OCI-M2 (cell line): Measurements from ENCODE around the gene HEMGN.
"Not testable (repeated sequence)": the region's sequence is repeated elsewhere in the genome, so short reads cannot be mapped to it uniquely, and the experiment has no call there.

Source experiments
- DNase-seq: peaks from one replicate; lab custom pipeline; 2025; ENCODE audit not compliant: unreplicated experiment; lab: John Stamatoyannopoulos, UW

HEMGN gene

DNA sequence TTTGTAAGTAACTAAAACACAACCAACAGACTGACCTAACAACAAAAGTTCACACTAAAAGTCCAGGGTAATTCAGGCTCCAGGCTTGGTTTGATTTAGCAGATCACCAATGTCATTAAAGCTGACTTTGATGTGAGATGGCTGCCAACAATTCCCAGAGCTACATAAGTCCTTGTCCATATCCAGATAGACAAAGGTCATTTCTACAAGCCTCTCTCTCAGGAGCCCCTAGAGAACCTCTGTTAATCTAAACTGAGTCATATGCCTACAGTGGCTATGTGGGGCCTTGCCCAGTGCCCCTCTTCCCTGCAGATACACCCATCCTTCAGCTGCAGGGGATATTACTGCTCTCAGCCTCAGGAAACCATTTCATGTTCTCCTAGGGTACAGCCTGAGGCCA, 26.9 kb upstream of the HEMGN start:
- DNase-seq: no peak

- DNase-seq: no peak
Measured at GRCh38 chr9:97963232-97963631, 25.3 kb upstream of the HEMGN start.

DNA sequence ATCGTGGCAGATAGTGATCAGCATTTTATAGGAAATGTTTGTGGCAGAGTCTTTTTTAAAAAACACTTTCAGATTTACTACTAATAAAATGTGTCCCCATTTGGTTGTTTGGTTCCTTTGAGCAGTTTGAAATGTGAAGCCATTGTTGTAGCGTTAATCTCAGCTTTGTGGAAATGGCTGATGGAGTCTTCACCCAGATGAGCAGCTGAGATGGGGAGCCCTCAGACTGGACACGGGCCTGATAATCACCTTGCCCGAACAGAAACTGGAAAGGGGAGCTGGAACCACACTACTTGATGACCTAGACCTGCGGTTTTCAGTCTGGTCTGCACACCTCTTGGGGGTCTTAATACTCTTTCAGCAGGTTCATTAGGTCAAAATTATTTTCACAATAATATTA, 24.6 kb upstream of the HEMGN start:
- DNase-seq: no peak

DNA sequence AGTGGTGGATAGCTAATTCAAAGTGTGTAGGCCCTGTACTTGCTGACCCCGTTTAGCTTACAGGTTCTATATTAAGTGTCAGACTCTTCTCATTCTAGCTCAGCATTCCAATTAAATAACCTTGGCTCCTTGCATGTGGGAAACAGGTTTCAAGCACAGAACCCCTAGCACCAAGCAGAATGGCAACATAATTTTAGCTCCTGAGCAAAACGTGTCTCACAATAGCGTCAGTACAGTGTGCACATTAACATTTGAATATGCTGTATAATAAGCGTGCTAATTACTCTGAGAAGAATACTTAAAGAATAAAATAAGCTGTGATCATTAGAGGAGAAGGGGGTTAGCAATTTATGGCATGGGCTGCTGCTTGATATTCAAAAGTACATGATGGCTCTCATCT, 24.2 kb upstream of the HEMGN start:
- DNase-seq: no peak

GRCh38 chr9:97961361-97961760, 23.4 kb upstream of the HEMGN start:
- DNase-seq: no peak

- peak; percentile 66 for DNase-seq
Measured at GRCh38 chr9:97960678-97961328, 22.8 kb upstream of the HEMGN start.

GRCh38 chr9:97959585-97959984, 21.6 kb upstream of the HEMGN start:
- no peak for DNase-seq

- DNase-seq: no peak
Measured at GRCh38 chr9:97958812-97959511, 21.0 kb upstream of the HEMGN start.

DNA sequence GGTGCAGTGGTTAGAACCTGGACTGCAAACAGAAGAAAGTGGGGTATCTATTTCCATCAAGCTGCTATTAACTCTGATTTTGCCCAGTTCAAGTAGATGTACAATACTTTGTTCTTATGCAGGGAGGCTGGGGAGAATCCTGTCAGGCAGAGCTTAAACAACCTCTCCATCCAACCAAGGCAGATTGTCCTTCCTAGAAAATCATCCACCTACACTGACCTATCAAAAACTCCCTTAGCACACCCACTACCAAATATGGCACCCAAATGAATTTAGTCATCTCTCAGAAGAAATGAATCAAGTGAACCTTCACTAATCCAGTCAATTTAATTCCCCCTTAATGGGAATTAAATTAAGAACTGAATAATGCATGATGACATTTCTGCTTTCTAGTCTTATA, 18.4 kb upstream of the HEMGN start:
- DNase-seq: no peak

DNA sequence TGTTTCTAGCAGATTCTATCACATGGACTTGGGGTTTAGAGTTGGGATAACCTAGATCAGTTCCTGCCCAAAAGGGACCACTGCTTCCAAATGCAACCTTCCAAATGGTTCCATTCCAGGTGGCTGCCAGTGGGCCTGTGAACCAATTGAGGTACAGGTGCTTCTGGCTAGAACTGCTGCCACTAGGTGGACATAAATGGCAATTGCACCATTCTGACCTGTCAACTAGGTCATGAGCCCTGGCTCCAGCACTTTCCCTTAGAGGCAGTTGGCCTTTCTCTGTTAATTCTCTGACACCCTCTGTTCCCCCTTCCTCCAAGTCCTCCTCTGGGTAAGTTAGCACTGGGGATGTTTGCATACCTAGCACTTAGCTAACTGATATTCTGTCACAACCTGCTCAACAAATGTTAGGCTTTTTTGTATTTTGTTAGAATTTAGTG, 16.6 kb upstream of the HEMGN start:
- no peak for DNase-seq

DNA sequence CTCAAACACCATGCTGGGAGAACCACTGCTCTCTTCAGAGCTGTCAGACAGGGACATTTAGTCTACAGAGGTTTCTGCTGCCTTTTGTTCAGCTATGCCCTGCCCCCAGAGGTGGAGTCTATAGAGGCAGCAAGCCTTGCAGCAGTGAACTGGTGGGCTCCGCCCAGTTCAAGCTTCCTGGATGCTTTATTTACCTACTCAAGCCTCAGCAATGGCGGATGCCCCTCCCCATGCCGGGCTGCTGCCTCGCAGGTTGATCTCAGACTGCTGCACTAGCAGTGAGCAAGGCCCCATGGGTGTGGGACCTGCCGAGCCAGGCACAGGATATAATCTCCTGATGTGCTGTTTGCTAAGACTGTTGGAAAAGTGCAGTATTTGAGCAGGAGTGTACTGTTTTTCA, 12.9 kb upstream of the HEMGN start:
- not testable (repeated sequence) for DNase-seq

GRCh38 chr9:97947094-97947493, 9.1 kb upstream of the HEMGN start:
- DNase-seq: not testable (repeated sequence)

- not testable (repeated sequence) for DNase-seq
Measured at GRCh38 chr9:97945470-97945869, 7.5 kb upstream of the HEMGN start.

DNA sequence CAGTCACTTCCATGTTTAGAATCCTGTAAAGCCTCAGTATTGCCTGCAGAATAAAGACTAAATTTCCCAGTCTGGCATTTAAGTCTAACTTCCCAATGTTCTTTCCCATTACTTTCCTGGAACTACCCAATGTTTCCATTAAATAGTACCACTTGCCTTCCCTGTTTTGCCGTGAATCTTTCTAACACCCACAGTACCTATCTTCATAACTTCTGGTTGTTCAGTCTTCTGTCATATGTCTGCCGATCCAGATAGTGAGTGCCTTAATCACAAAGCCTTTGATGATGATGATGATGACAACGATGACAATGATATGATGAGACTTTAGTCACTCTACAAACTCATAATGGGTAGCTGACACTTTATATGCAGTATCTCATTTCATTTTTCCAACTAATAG, 6.6 kb upstream of the HEMGN start:
- no peak for DNase-seq

DNA sequence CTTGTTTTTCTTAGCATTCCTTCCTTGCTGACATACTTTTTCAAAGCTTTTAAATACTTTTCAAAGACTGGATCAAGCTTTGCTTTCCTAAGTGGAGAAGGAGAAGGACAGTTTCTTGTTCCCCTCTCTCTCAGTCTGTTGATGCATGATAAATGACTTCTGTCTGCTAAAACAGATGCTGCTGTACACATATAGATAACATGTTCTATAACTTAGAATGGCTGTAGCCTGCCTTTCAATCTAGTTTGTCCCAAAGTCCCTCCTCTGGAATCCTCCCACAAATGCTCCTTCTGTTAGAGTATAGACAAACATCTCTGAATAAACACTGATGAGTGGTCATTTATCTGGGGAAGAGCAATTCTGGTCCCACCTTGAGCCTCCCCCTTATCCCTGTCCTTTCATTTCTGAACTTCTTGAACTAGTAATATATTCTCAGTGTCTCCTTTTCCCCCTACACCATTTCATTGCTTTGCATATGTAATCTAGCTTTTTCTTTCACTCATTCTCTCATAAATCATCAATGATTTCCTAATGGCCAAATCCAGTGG, 5.4 kb upstream of the HEMGN start:
- peak; percentile 33 for DNase-seq

GRCh38 chr9:97941323-97941722, 3.4 kb upstream of the HEMGN start:
- no peak for DNase-seq

DNA sequence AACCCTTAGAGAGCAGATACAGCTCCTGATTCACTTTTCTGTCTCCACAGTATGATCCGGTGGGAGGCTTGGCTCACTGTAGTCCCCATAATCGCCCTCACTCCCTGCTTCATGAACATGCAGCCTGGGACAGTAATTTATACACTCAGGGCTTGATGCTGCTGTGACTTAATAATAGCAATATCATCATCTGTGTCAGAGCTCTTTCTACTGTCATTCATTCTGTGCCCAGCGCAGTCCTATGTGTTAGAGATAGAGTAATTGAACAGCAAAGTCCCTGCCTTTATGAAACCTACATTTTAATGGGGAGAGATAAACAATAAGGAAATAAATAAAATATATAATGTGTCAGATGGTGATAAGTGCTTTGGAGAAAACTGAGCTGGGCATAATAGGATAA, 2.8 kb upstream of the HEMGN start:
- no peak for DNase-seq

- peak; percentile 30 for DNase-seq
Measured at GRCh38 chr9:97940233-97940632, 2.3 kb upstream of the HEMGN start.

DNA sequence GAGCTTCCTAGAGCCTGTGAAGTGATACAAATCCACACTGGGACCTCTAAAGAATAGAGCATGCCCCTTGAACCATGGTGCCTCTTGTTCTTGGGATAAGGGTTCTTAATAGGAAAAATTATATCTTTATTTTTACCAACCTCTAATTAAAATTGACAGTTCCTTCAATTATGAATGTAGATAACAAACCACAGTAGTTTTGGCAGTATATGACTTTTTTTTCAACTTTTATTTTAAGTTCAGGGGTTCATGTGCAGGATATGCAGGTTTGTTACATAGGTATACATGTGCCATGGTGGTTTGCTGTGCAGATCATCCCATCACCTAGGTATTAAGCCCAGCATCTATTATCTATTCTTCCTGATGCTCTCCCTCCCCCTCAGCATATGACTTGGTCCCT, 974 bp downstream of the HEMGN start:
- no peak for DNase-seq

DNA sequence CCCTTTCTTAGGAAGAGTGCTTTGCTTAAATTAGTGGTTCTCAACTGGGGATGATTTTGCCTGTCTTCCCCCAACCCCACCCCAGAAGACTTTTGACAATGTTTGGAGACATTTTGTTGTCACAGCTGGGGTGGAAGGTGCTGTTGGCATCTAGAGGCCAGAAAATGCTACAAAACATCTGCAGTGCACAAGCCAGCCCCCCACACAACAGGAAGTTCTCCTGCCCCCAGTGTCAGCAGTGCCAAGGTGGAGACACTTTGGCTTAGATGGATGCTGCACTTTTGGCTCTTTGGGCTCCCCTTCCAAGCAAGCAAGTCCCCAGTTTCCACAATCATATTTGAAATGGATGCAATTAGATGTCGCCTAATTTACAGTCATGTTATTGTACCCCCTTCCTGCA, 2.7 kb downstream of the HEMGN start:
- no peak for DNase-seq

DNA sequence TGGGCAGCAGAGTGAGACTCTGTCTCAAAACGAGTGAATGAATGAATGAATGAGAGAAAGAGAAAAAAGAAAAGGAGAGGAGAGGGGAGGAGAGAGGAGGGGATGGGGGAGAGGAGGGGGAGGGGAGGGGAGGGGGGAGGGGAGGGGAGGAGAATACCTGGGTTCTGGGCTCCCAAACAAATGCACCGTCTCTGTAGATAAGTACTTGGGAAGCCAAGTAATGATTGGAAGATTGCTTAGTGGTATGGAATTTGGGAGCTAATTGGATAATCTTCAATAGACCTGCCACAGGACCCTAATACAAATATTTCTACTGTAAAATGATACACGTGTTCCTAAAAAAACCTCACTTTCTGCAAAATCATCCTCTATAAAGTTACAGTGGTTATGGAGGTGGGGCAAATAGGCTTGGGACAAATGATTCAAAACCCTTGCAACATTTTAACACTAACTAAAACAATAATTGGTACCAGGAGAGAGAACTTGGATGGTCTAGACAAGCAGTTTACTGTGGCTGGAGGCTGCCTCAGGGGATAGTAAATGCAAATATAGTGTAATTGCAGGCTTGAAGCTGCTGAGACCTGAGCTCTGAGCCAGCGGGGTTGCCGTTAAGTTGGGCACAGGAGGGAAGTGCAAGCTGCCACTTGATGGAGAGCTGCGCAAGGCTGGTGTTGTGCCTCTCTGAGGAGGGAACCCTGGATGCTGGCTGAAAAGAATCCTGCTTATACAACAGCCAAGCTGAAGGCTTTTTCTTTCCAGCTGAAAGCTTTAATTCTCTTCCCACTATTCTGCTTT, 3.5 kb downstream of the HEMGN start:
- no peak for DNase-seq
